HG03095 (cell line): ENCODE measurements around the gene TCEAL5.
"Not testable (repeated sequence)": the region's sequence is repeated elsewhere in the genome, so short reads cannot be mapped to it uniquely, and the experiment has no call there.

ENCODE experiments used
- ATAC-seq: cut with Tn5 transposase; IDR thresholded peaks from one replicate; pipeline ENCODE4 v1.9.1; 2021; ENCODE audit warnings: moderate library complexity; ENCODE audit not compliant: unreplicated experiment

The TCEAL5 gene, protein sequence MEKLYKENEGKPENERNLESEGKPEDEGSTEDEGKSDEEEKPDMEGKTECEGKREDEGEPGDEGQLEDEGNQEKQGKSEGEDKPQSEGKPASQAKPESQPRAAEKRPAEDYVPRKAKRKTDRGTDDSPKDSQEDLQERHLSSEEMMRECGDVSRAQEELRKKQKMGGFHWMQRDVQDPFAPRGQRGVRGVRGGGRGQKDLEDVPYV

DNA sequence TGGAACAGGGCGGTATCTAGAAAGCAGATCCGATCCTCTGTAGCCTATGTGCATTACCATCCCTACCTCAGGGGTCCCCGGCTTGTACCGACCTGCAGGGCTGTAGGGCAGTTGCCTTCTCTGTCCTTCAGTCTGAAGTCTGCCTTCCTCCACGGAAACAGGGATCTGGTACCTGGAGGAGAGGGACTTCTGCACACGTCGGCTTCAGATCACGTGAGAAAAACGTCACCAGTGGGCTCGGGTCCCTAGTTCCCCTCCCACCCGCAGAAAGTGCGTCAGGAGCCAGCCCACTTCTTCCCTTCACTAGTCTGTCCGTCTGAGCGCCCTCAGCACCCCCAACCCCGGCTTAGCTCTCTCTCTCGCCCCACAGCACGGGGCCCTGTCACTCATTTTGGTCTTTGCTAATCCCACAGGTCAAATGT lies at the start of gene TCEAL5:
TSS of gene TCEAL5 (minus strand) at position 170 of the 422 bp plus-strand sequence. CDS start 2,187 bp downstream, outside the sequence.
- ATAC-seq = no peak

DNA sequence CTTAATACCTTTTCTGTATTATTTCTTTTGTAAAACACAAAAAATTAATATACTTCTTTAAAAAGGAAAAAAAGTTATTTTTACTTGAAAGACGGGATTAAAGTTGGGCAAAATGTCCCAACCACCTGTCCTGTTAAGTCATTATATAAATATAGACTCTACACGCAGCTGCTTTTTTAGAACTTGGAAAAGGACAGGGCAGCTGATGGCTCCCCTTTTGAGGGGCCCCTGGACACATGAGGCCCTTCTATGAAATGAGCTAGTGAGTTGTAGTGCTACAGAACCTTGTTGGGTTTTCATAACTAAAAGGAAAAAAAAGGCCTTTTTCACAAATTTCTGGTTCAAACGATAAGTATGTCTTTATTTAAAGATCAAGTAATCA lies 34.8 kb upstream of the TCEAL5 start:
- no peak for ATAC-seq

DNA sequence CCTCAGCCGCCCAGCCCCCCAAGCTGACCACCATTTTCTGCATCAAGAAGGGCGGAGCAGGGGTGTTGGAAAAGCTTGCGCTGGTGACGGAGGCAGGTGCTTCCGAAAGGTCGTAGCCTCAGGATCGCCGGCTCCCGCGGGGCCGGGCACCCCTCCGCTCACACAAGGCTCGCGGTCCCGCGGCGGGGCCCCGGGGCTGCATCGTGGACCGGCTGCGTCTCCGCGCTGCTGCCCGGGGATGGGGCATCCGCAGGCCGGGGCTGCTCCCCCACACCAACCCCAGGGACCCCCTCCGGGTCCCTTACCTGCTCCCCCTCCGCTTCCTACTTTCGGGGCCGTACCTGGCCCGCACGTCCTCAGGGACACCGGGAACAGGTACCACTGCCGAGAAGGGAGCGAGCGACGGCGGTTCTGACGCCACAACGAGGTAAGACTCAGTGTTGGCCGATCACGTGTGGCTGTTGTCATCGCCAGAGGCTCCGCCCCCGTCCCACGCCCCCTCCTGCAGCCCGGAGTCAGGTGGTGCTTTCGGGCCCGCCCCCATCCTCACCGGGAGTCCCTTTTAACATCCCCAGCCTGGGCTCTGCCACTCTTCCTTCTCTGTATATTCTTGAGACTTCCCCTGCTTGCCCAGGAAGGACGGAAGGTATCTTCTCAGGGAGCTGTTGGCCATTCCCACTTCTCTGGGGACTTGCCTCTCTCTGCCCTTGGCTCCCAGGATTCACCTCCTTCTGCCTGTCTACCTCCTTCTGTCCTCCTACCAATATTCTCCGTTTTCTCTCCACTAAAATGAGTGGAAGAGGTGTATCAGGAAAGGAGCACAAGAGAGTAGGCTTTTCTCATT lies 34.2 kb upstream of the TCEAL5 start, which contains the start of gene BEX2:
TSS of gene BEX2 (minus strand) at position 436 of the 844 bp plus-strand sequence. CDS start 1,014 bp downstream, outside the sequence.
- ATAC-seq = peak; percentile 93

DNA sequence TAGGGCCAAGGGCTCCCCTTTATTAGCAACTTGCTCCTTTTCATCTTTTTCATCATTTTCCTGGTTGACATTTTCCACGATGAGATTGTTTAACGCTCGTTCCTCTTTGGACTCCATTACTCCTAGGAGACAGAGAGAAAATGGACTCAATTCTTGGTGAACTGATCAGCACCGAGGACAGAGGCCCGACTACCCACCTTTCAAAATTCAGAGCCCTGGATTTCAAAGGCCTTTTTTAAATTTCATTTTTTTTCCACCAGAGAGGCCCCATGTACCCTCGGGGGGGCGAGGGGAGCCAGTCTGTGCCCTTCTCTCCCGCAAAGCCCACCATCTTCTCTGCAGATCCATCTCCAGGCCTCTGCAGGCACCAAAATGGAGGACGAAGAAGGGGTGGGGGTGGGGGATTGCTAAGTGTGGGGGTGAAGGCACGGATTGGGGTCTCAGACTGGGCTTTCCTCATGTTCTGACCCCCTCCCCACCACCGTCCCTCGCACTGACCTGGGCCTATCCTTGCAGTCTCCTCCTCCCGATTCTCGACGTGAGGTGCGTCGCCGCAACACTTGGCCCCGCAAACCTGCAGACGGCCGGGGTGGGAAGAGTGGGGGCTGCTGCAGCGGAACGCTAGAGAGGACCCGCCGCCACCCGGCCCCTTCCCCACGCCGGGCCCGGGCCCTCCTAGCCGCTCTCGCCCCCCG lies 33.5 kb upstream of the TCEAL5 start:
- ATAC-seq = no peak

DNA sequence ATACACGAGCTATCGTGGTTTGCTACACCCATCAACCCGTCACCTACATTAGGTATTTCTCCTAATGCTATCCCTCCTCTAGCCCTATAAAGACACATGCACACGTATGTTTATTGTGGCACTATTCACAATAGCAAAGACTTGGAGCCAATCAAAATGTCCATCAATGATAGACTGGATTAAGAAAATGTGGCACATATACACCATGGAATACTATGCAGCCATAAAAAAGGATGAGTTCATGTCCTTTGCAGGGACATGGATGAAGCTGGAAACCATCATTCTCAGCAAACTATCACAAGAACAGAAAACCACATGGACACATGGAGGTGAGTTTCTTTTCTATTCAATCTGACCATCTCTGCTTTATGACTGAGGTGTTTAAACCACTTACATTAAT lies 29.1 kb upstream of the TCEAL5 start:
- ATAC-seq = not testable (repeated sequence)

DNA sequence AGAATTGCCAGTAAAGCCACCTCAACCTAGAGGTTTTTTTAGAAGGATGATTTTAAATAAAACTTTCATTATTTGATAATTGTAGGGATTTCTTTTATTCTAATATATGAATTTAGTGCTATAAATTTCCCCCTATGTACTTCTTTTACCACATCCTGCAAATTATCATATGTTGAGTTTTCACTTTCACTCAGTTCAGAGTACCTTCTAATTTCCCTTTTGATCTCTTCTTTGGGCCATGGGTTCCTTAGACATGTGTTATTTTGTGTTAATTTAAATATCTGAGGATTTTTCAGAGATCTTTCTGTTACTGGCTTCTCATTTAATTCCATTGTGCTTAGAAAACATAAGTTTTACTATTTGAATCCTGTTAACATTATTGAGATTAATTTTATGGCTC lies 28.2 kb upstream of the TCEAL5 start:
- ATAC-seq = no peak

DNA sequence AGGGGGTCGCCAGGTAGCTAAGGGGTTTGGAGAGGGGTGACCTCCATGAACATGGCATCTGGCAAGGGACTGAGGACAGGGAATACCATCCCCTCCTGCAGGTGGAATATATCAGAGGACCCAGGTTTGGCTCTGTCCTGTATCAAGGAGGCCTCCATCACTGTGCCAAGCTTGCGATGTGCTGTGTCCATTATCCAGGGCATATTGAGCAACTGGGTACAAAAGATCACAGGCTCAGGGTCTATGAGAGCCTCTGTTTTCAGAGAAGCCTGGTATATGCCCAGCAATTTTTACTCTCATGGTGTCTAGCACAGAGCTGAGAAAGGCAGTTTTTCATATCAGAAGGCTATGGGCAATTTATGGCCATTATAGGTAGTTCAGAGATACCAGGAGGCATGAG lies 16.6 kb upstream of the TCEAL5 start:
- no peak for ATAC-seq

DNA sequence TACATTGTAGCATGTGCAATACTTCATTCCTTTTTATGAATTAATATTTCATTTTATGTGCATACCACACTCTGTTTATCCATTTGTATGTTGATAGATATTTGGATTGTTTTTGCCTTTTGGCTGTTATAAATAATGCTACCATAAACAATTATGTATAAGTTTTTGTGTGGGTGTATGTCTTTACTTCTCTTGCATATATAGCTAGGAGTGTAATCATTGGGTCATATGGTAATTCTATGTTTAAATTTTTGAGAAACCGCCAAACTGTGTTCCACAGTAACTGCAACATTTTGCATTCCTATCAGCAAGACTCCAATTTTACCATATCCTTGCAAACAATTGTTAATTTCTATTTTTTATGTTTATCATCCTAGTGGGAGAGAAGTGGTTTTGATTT lies 3.1 kb upstream of the TCEAL5 start:
- no peak for ATAC-seq

DNA sequence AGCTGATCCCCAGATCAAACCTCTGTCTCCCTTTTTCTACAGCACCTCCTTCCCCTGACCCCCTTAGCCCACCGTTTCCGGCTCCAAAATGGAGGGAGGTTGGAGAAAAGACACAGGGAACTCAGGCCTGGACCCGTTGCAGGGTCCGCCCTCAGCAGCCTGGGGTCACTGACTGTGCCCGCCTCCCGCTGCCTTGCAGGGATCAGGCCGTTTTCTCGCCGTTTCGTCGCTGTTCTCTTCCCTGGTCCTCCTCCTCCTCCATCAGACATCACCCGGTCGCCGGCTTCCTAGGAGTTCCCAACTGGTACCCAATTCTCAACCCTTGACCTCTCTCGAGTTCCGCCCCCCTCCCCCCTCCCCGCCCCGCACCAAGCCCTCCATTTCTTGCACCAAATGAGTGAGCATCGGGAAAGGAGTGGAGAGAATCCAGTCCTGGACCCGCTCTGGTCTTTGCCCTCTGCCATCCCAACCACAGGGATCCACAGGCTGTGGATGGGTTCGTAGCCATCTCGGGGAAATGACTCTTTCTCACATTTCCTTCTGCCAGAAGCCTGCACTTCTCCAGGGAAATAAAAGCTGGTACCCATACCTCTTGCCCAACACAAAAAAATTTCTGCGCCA lies 493 bp downstream of the TCEAL5 start:
- no peak for ATAC-seq

DNA sequence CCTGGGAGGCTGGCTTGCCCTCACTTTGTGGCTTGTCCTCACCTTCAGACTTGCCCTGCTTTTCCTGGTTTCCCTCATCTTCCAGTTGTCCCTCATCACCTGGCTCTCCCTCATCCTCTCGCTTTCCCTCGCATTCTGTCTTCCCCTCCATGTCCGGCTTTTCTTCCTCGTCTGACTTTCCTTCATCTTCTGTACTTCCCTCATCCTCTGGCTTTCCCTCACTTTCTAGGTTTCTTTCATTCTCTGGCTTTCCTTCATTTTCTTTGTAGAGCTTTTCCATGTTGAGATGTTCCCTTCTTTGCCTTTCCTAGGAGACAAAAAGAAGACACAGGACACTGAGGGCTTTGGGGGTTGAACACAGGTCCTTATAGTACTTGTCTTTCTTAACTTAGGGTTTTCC lies 2.3 kb downstream of the TCEAL5 start:
- ATAC-seq = no peak

DNA sequence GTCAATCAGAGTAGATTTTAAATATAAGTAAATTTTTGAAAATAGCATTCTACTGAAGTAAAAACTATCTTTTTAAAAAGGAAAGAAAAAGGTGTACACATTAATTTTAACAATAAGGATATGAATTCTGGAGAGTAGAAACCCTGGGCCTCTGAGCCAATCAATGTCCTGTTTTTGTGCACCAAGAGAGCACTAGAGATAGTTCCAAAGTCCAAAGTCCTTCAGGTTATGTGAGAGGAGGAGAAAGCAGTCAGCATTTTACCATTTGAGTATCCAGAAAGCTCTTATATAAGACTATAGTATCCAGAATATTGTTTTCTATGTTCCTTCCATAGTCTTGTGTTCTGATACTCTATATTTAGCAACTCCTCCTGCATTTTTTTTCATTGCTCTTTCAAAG lies 18.3 kb downstream of the TCEAL5 start:
- ATAC-seq = no peak

DNA sequence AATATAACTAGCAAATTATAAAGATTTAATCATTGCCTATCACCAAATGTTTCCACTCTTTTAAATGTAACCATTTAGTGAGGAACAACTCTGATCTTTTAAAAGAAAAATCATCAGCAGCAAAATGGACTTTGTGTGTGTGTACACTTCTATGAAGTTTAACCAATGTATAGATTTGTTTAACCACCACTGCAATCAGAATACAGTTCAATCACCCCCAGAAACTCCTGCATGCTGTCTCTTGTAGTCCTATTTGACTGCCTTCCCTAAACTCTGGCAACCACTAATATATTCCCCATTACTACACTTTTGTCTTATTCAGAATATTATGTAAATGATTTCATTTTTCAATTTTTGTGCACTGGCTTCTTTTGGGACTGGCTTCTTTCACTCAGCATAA lies 19.9 kb downstream of the TCEAL5 start:
- no peak for ATAC-seq

DNA sequence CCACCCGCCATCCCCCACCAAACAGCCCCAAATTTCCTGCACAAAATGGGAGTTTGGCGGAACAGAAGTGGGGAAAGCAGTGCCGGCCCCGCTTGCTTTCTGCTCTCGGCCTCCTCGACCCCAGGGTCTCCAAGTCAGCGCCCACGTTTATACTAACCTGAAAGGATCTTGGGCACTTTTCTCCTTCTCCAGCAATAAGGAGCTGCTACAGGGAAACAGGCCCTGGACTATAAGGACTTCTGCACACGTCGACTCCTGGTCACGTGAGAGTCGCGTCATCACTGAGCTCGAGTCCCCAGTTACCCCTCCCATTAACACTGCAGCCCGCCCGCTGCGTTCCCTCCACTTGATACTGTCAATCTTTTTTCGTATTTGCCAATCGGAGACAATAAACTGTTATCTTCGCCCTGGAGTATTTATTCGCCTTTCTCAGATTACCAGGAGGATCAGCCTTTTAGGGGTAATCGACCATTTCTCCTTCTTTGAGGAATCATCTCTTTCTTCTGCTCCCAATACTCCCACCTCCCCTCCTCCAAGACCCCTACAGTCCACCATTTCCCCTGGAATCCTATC lies 21.5 kb downstream of the TCEAL5 start, which contains the start of gene TCEAL8:
TSS of gene TCEAL8 (minus strand) at position 235 of the 573 bp plus-strand sequence. CDS start 1,176 bp downstream, outside the sequence.
- ATAC-seq = peak; percentile 97

DNA sequence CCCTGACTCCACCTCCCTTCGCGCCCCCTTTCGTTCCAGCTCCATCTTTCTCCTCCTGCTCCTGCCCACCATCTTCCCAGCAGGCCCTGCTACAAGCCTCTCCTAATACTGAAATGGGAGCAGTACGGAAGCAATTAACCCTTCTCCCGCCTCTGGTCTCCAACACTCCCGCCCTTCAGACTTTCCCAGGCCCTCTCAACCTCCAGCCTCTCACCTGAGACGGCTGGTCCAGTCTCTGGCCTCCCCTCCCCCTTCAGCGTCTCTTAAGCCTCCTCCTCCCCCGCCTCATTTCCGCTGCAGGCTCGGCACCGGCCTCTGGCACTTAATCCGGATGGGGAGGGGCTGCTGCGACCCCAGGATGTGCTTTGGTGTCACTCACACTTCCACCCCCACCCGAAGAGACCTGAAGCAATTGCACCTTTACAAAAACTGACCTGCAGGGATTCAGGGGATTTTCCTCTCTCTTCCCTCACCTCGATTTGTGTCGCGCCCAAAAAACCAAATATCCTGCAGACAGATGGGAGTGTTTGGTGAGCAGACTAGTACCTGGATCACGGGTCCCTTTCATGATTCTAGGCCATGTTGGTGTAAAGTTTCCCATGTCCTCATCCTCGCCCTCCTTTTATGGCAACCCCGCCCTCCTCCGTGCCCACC lies 22.3 kb downstream of the TCEAL5 start:
- peak; percentile 52 for ATAC-seq

DNA sequence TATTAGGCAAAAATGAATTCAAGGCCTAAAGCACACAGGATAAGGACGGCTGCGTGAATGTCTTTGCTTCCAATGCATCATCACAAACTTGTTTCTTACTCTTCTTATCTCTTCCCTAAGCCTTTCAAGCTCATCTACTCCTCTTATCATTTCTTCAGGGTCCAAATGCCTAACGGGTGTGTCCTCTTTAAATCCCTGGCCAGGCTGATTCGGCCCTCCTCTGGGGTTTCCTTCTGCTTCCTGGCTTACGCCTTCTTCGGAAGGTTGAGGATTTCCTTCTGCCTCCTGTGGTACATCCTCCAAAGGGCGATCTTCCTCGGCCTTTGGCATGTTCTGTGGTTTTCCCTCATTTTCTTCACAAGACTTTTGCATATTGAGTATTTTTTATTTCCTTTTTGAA lies 22.9 kb downstream of the TCEAL5 start:
- ATAC-seq = no peak

DNA sequence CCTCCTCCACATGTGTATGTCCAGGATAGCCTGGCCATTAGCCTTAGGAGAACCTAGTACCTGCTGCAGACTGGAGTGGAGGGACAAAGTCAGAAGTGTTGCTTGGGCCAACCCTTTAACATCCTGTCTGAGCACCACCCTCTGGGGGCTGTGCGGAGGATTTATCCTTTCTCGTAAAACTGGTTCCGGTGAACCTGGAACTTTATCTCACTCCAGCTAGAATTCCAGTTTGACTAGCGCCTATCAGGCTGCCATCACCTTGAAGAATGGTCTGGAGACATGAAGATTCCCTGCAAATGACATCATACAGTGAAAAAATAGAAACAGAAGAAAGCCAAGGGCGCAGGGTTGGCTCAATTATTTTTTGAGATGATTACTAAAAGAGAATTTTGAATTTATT lies 25.6 kb downstream of the TCEAL5 start:
- ATAC-seq = no peak

DNA sequence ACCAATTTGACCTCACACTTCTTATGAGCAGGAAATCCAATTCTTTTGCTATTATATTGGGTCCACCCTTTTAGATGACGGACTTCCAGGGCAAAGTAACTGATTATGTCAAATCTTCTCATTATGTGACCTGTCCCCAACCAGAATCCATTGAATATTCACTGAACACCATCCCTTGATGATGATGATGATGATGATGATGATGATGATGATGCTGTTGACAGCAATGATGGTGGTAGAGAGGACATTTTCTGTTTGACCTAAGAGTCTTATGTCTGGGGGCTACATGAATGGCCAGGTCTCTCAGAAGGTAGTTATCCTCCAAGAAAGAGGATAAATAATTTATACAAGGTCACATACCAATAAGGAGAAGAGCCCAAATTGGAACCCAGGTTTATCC lies 26.7 kb downstream of the TCEAL5 start:
- no peak for ATAC-seq

DNA sequence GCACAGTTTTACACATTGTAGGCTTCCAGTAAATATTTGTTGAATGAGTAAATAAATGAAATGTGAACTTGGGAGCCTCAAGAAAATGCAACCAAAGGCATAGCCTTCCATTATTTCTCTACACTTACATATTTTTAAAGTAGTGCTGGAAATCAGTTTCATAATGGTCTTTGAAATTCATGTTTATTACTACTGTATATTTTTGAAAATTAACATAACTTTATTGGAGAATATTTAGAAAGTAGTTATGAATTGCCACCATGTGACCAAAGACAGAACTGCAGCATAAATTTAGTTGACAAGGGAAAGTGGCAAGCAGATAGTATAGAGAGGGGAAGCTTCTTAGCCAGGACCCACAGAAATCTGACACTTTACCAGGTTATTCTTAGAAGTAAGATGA lies 28.0 kb downstream of the TCEAL5 start:
- no peak for ATAC-seq

DNA sequence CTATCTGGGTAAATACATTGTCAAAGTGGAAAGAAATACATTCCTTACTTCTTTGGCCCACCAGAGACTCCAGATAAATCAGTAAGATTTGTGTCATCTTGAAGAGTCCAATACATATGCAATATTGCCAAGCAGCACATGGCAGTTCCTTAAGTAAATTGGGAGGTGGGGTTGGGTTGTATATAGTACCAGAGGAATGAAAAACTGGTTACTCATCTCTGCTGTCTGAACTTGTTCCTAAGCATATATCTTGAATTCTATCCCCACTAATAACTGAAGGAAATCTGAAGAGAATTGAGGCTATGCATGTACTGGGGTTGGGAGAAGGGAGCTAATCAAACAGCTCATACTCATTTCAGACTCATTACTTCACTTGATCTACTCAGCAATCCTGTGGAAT lies 36.4 kb downstream of the TCEAL5 start:
- ATAC-seq = no peak

DNA sequence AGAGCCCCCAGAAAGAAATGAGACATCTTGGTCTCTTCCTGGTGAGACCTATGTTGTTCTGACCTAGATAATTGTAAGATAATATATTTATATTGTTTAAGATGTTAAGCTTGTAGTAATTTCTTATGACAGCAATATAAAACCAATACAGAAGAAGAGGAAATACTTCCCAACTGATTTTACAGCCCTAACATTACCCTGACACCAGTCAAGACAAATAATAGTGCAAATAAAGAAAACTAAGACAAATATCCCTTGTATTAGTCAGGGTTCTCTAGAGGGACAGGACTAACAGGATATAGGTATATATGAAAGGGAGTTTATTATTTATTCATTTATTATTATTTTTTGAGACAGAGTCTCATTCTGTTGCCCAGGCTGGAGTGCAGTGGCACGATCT lies 40.3 kb downstream of the TCEAL5 start:
- no peak for ATAC-seq
